GM06990 (cell line): ENCODE results near the gene SPSB4.

ENCODE experiments used
- DNase-seq: peaks from one replicate; pipeline ENCODE4 v3.0.0-alpha.2; 2011; ENCODE audit not compliant: insufficient read length; ENCODE audit errors: extremely low read depth
- H3K27me3 ChIP-seq: replicated peaks from 2 replicates; pipeline ENCODE4 v1.6.0; 2011; ENCODE audit warnings: low read length; ENCODE audit not compliant: control insufficient read depth, insufficient read depth
- H3K36me3 ChIP-seq: 2 replicates; pipeline ENCODE4 v1.5.1; 2011; ENCODE audit warnings: low read length; ENCODE audit not compliant: control insufficient read depth, insufficient read depth
- H3K4me3 ChIP-seq: replicated peaks from 2 replicates; pipeline ENCODE4 v1.5.1; 2011; ENCODE audit warnings: low read depth, mild to moderate bottlenecking, control low read depth, low read length
- CTCF ChIP-seq: IDR thresholded peaks from 2 replicates; pipeline ENCODE4 v1.5.1; 2011; ENCODE audit warnings: low read length, control low read depth, mild to moderate bottlenecking, inconsistent platforms; ENCODE audit not compliant: insufficient read depth, poor library complexity, severe bottlenecking

SPSB4 gene

GRCh38 chr3:141129541-141130011 lies 78.4 kb downstream of the SPSB4 start:
- no peak for TF ChIP-seq CTCF
- DNase-seq = no peak
- no peak overlapping the region for H3K4me3 ChIP-seq
- H3K36me3 ChIP-seq = no peaks in the 10 kb centered on the region
- H3K27me3 ChIP-seq = no peaks in the 10 kb centered on the region; the same call in 1 of the 2 replicates

GRCh38 chr3:141143517-141143916 lies 92.4 kb downstream of the SPSB4 start:
- Histone ChIP-seq H3K27me3 (no peaks in the 10 kb centered on the region), H3K36me3 (no peaks in the 10 kb centered on the region), H3K4me3 (no peak overlapping the region)
- TF ChIP-seq CTCF = no peak
- DNase-seq = no peak

GRCh38 chr3:141146979-141147470 lies 95.9 kb downstream of the SPSB4 start:
- Histone ChIP-seq H3K36me3 (no peaks in the 10 kb centered on the region), H3K4me3 (no peak overlapping the region), H3K27me3 (no peaks in the 10 kb centered on the region; the same call in 1 of the 2 replicates)
- no peak for DNase-seq
- no peak for TF ChIP-seq CTCF

GRCh38 chr3:141147657-141148056 lies 96.5 kb downstream of the SPSB4 start:
- DNase-seq = no peak
- Histone ChIP-seq H3K36me3 (no peaks in the 10 kb centered on the region), H3K27me3 (no peaks in the 10 kb centered on the region; the same call in 1 of the 2 replicates), H3K4me3 (no peak overlapping the region)
- TF ChIP-seq CTCF = no peak

- no peak for DNase-seq
- no peak for TF ChIP-seq CTCF
- H3K4me3 ChIP-seq = no peak overlapping the region
- H3K36me3 ChIP-seq = no peaks in the 10 kb centered on the region
- no peaks in the 10 kb centered on the region; the same call in 1 of the 2 replicates for H3K27me3 ChIP-seq
Measured at GRCh38 chr3:141148169-141148568, 97.0 kb downstream of the SPSB4 start.

- Histone ChIP-seq H3K36me3 (no peaks in the 10 kb centered on the region), H3K27me3 (no peaks in the 10 kb centered on the region; the same call in 1 of the 2 replicates), H3K4me3 (no peak overlapping the region)
- DNase-seq = no peak
- no peak for TF ChIP-seq CTCF
Measured at GRCh38 chr3:141148770-141149169, 97.6 kb downstream of the SPSB4 start.
